GM12878 (cell line): ENCODE results near the gene ZNF573. TPM values are rescaled to one million over a fixed set of nuclear protein-coding genes. Genes with fewer than 3 reads are reported as not detected.

Experiments used
- ATAC-seq: fragments of 200-7000 bp; cut with Tn5 transposase; 3 replicates; pipeline ENCODE4 v1.9.1; 2020; ENCODE audit warnings: mild to moderate bottlenecking, moderate library complexity
- BruUV-seq: library from RNA; stranded (reverse); fragments of 400-500 nt; replicated peaks from 2 replicates; lab custom pipeline; 2021; lab: Mats Ljungman, UMichigan
- CTCF ChIA-PET: fragments of 300-600 bp; sonication (Branson Sonifier 250); formaldehyde crosslinking; extraction: SDS; loops from one replicate; lab custom pipeline; 2021; ENCODE audit warnings: inconsistent platforms; lab: Yijun Ruan, JAX
- POLR2A ChIA-PET: fragments of 350-600 bp; formaldehyde crosslinking; extraction: SDS; loops from one replicate; lab custom pipeline; 2021; ENCODE audit warnings: inconsistent platforms; lab: Charles Lee
- RAD21 ChIA-PET: fragments of 300-600 bp; sonication (Branson Sonifier 250); formaldehyde crosslinking; loops from one replicate; lab custom pipeline; 2023; ENCODE audit warnings: antibody characterized with exemption; ENCODE audit not compliant: unreplicated experiment; lab: Charles Lee
- SMC1A ChIA-PET: fragments of 300-600 bp; sonication (Branson Sonifier 250); formaldehyde crosslinking; loops from one replicate; lab custom pipeline; 2023; ENCODE audit not compliant: unreplicated experiment, uncharacterized antibody; lab: Charles Lee
- DNase-seq: peaks from one replicate; pipeline ENCODE4 v3.0.0-alpha.2; 2011; ENCODE audit warnings: low read depth, low spot score
- FAIRE-seq: peaks from 3 replicates; lab custom pipeline; 2011; peaks lifted over from hg19 to GRCh38; lab: Jason Lieb, UNC
- H2AFZ ChIP-seq: 2 replicates; pipeline ENCODE4 v1.6.0; 2011; ENCODE audit warnings: low read depth, low read length, control low read depth; ENCODE audit not compliant: control insufficient read depth
- H3K27ac ChIP-seq: 2 replicates; pipeline ENCODE4 v1.5.1; 2011; ENCODE audit warnings: control low read depth; ENCODE audit not compliant: control insufficient read depth, insufficient read depth
- H3K27me3 ChIP-seq, 2 experiments: replicated peaks in 1 of 2; 2 replicates each; pipeline versions ENCODE4 v1.6.0 to v1.6.1; 2011; ENCODE audit warnings: low read length in 1 of 2; ENCODE audit not compliant: control insufficient read depth in 2 of 2, insufficient read depth in 2 of 2
- H3K36me3 ChIP-seq, 2 experiments: 2 replicates each; pipeline ENCODE4 v1.5.1; 2011; ENCODE audit warnings: low read length in 1 of 2; ENCODE audit not compliant: control insufficient read depth in 2 of 2, insufficient read depth in 2 of 2
- H3K4me1 ChIP-seq: 2 replicates; pipeline ENCODE4 v1.6.1; 2011; ENCODE audit warnings: mild to moderate bottlenecking, low read length, moderate library complexity, mixed read lengths; ENCODE audit not compliant: control insufficient read depth, insufficient read depth
- H3K4me2 ChIP-seq: 2 replicates; pipeline ENCODE4 v1.6.0; 2011; ENCODE audit warnings: control low read depth; ENCODE audit not compliant: control insufficient read depth, insufficient read depth
- H3K4me3 ChIP-seq: fragments of 200-600 bp; sonication (generic); 2 replicates; pipeline ENCODE4 v1.5.1; 2016
- H3K79me2 ChIP-seq: 2 replicates; pipeline ENCODE4 v1.6.0; 2011; ENCODE audit warnings: low read length; ENCODE audit not compliant: control insufficient read depth, insufficient read depth
- H3K9ac ChIP-seq: 2 replicates; pipeline ENCODE4 v1.8.0; 2011; ENCODE audit warnings: low read length, control low read depth, mixed read lengths; ENCODE audit not compliant: control insufficient read depth, insufficient read depth
- H3K9me3 ChIP-seq: replicated peaks from 3 replicates; pipeline ENCODE4 v1.5.1; 2011; ENCODE audit warnings: mild to moderate bottlenecking, low read length; ENCODE audit not compliant: control insufficient read depth, insufficient read depth
- H4K20me1 ChIP-seq: 2 replicates; pipeline ENCODE4 v1.6.0; 2011; ENCODE audit not compliant: control insufficient read depth, insufficient read depth
- ATF7 ChIP-seq: fragments of 450-650 bp; IDR thresholded peaks from 2 replicates; pipeline ENCODE4 v1.6.1; 2016; ENCODE audit warnings: low read depth, mild to moderate bottlenecking
- BHLHE40 ChIP-seq, 2 experiments: fragments of 450-650 bp in 1 of 2; IDR thresholded peaks; 2 replicates each; pipeline ENCODE4 v1.6.1; 2011 to 2017; ENCODE audit warnings: low read depth in 2 of 2, borderline replicate concordance in 1 of 2, improper control_type of control experiment in 1 of 2, low read length in 1 of 2, mild to moderate bottlenecking in 1 of 2
- CTCF ChIP-seq, 3 experiments: IDR thresholded peaks in 2 of 3; conservative IDR thresholded peaks in 1 of 3; 2 replicates each; pipeline ENCODE4 v1.5.1; 2011; ENCODE audit warnings: low read depth in 3 of 3, low read length in 3 of 3, mild to moderate bottlenecking in 3 of 3, control low read depth in 2 of 3, moderate library complexity in 2 of 3, inconsistent platforms in 1 of 3, mixed read lengths in 1 of 3; ENCODE audit not compliant: control insufficient read depth in 2 of 3, insufficient read depth in 1 of 3; ENCODE audit errors: extremely low read depth in 1 of 3
- EED ChIP-seq: sonication (generic); IDR thresholded peaks from 2 replicates; pipeline ENCODE4 v1.6.1; 2016; ENCODE audit warnings: antibody characterized with exemption, low read depth
- EGR1 ChIP-seq, 2 experiments: IDR thresholded peaks; 1 replicate in 1 of 2; 2 replicates in 1 of 2; pipeline ENCODE4 v1.6.1; 2011 to 2012; ENCODE audit warnings: low read depth in 2 of 2, low read length in 2 of 2, borderline replicate concordance in 1 of 2, mild to moderate bottlenecking in 1 of 2, moderate library complexity in 1 of 2
- GATAD2B ChIP-seq: fragments of 450-650 bp; conservative IDR thresholded peaks from 2 replicates; pipeline ENCODE4 v1.6.1; 2017; ENCODE audit warnings: low read depth, mild to moderate bottlenecking, moderate library complexity
- MXI1 ChIP-seq: fragments of 150-350 bp; IDR thresholded peaks from 2 replicates; pipeline ENCODE4 v1.6.1; 2011; ENCODE audit warnings: low read depth, mild to moderate bottlenecking, inconsistent platforms, low read length, improper control_type of control experiment
- NKRF ChIP-seq: fragments of 450-650 bp; conservative IDR thresholded peaks from 2 replicates; pipeline ENCODE4 v1.6.1; 2017; ENCODE audit warnings: mild to moderate bottlenecking, moderate library complexity
- NR2F1 ChIP-seq: fragments of 450-650 bp; conservative IDR thresholded peaks from 2 replicates; pipeline ENCODE4 v1.6.1; 2017; ENCODE audit warnings: mild to moderate bottlenecking
- POLR2AphosphoS5 ChIP-seq: IDR thresholded peaks from 2 replicates; pipeline ENCODE4 v1.6.1; 2011; ENCODE audit warnings: mild to moderate bottlenecking, low read length, inconsistent platforms
- RAD21 ChIP-seq: IDR thresholded peaks from 2 replicates; pipeline ENCODE4 v1.6.1; 2011; ENCODE audit warnings: mild to moderate bottlenecking, low read depth, low read length, moderate library complexity; ENCODE audit not compliant: insufficient read depth
- ZBTB4 ChIP-seq: fragments of 450-650 bp; formaldehyde crosslinking; IDR thresholded peaks from 2 replicates; pipeline ENCODE4 v1.4.0; 2022; ENCODE audit warnings: mild to moderate bottlenecking, moderate library complexity
- ZNF207 ChIP-seq: fragments of 450-650 bp; IDR thresholded peaks from 2 replicates; pipeline ENCODE4 v1.6.1; 2014; ENCODE audit warnings: antibody characterized with exemption, mild to moderate bottlenecking, borderline replicate concordance
- ZNF24 ChIP-seq: fragments of 450-650 bp; IDR thresholded peaks from 2 replicates; pipeline ENCODE4 v1.6.1; 2017; ENCODE audit warnings: antibody characterized with exemption, mild to moderate bottlenecking
- WGBS: methylation state at CpG from one replicate; pipeline ENCODE4 v1.1.6; 2016; ENCODE audit warnings: low lambda C conversion rate; ENCODE audit not compliant: insufficient replicate concordance, insufficient coverage; ENCODE audit errors: missing lambda C conversion rate; 5-methylcytosine and 5-hydroxymethylcytosine counted together
- in situ Hi-C: fragments of 300-500 bp; cut with MboI; formaldehyde crosslinking; loops from 9 replicates; pipeline ENCODE4 v1.14.3; 2018; ENCODE audit warnings: mixed read lengths
- intact Hi-C: fragments of 100-400 bp; cut with micrococcal nuclease; formaldehyde crosslinking; loops from one replicate; pipeline ENCODE4 v1.14.2; 2022; ENCODE audit not compliant: unreplicated experiment
- polyA plus RNA-seq, 11 experiments: library from polyadenylated mRNA; depleted of rRNA in 4 of 11; unstranded in 6 of 11; stranded (reverse) in 5 of 11; fragments of >200 nt; fragmentation: Nextera tagmentation in 4 of 11; fragmentation: Illumina TruSeq in 1 of 11; extraction: Ambion mirVana in 4 of 11; extraction: Trizol in 1 of 11; gene quantifications; 1 replicate in 1 of 11; 2 replicates in 10 of 11; pipeline versions ENCODE4 v1.2.1 to v1.2.3, GENCODE V29; 2011 to 2016; ENCODE audit warnings: inconsistent platforms in 2 of 11, missing spikeins in 2 of 11, low read depth in 1 of 11
- total RNA-seq, 4 experiments: library from RNA; depleted of rRNA in 3 of 4; stranded (reverse); fragments of >200 nt in 3 of 4; fragmentation: Illumina TruSeq in 1 of 4; extraction: Trizol in 1 of 4; gene quantifications; 2 replicates each; pipeline versions ENCODE4 v1.2.1 to v1.2.3, GENCODE V29; 2013 to 2021

ZNF573 gene
- total and polyA plus RNA-seq, 10 of the 15 experiments (the other 5 are each of a cell fraction or from before 2014, with no cell fraction given) = 0.38 to 5.5 (median 2.4) TPM

- Histone ChIP-seq H3K9ac (peak within 1 kb of the TSS; percentile 79), H3K79me2 (no peaks in the 10 kb centered on the region; the same call in 1 of the 2 replicates), H3K36me3 (no peaks in the 10 kb centered on the region), H3K9me3 (no peaks in the 10 kb centered on the region; the same call in 2 of the 3 replicates), H3K4me1 (no peaks in the 10 kb centered on the region), H3K4me2 (peak within 1 kb of the TSS; percentile 64), H4K20me1 (no peaks in the 10 kb centered on the region), H3K27ac (peak within 1 kb of the TSS; percentile 58), H3K4me3 (peak within 1 kb of the TSS; percentile 69), H3K27me3 (no peaks in the 10 kb centered on the region), H2AFZ (peak within 1 kb of the TSS; percentile 88)
- peak; percentile 77 for DNase-seq
- ATAC-seq = peak; percentile 95
- intact Hi-C loops = no loop called here
- ChIA-PET POLR2A (interaction anchor here (0.6 kb wide), 1 partner anchor 58 kb away, joined by 6 read pairs; no protein-coding TSS in a partner anchor), SMC1A (no interaction called here), CTCF (interaction anchor here (0.9 to 1.1 kb wide), 2 partner anchors 16 to 147 kb away, joined by 3 read pairs; no protein-coding TSS in a partner anchor), RAD21 (interaction anchor here (0.5 to 0.6 kb wide), 2 partner anchors 372 to 902 kb away, joined by 3 to 4 read pairs; no protein-coding TSS in a partner anchor)
- FAIRE-seq = peak; percentile 98
- in situ Hi-C loops = no loop called here
- WGBS = 1% methylated on average over 45 of the region's 54 CpGs
- BruUV-seq = TSS peak; percentile 86
- TF ChIP-seq EGR1 (IDR thresholded peaks at IDR 0.05; ENCODE audit: borderline replicate concordance in 1 of 2, low read depth in 2 of 2, low read length in 2 of 2) (peak in 1 of 2 experiments; percentile 21; a peak in 1 of 3 replicates), GATAD2B (peak; percentile 59; the same call in 1 of the 2 replicates), ZNF24 (no peak), BHLHE40 (IDR thresholded peaks at IDR 0.05; ENCODE audit: borderline replicate concordance in 1 of 2, low read depth in 2 of 2, low read length in 1 of 2) (0 out of 4 replicates have a peak, but pooled peaks of 1 of the 2 experiments have one; percentile 14), ATF7 (no peak), EED (0 out of 2 replicates have a peak, but pooled peaks have one; percentile 18), POLR2AphosphoS5 (peak; percentile 63), RAD21 (peak; percentile 25; the same call in 1 of the 2 replicates), ZNF207 (0 out of 2 replicates have a peak, but pooled peaks have one; percentile 50), NKRF (0 out of 2 replicates have a peak, but pooled peaks have one; percentile 31), CTCF (IDR thresholded peaks at IDR 0.05 in 2 of 3, conservative IDR thresholded peaks at IDR 0.05 in 1 of 3; ENCODE audit: control insufficient read depth in 2 of 3, extremely low read depth in 1 of 3, insufficient read depth in 1 of 3, low read depth in 3 of 3, low read length in 3 of 3) (peak; percentile 44 to 66 (median 63)), ZBTB4 (CRISPR knock-in tag) (no peak), MXI1 (peak; percentile 16; the same call in 1 of the 2 replicates), NR2F1 (peak; percentile 65)
Measured at GRCh38 chr19:37719111-37719926, 60.1 kb downstream of the ZNF573 start, which contains the start of gene ZNF607. ZNF607 (minus strand) TSS chr19:37719761; CDS start chr19:37711618, 8,143 bp downstream.
